Gastroesophageal sphincter (tissue), 3 donors: Measurements from ENCODE around the gene ONECUT2.

ENCODE experiments used
- CTCF ChIP-seq, 4 experiments: fragments of 200-600 bp in 2 of 4; fragments of 450-650 bp in 2 of 4; sonication (generic) in 1 of 4; IDR thresholded peaks; one replicate each; pipeline ENCODE4 v1.5.1; 2017 to 2019; ENCODE audit warnings: antibody characterized with exemption in 4 of 4, mild to moderate bottlenecking in 2 of 4, moderate library complexity in 2 of 4
- EP300 ChIP-seq: sonication (generic); formaldehyde crosslinking; IDR thresholded peaks from one replicate; pipeline ENCODE4 v1.6.1; 2017; ENCODE audit warnings: antibody characterized with exemption, mild to moderate bottlenecking
- POLR2A ChIP-seq, 2 donors: fragments of 450-650 bp; IDR thresholded peaks; one replicate each; pipeline ENCODE4 v1.6.1; 2017; ENCODE audit warnings: antibody characterized with exemption in 2 of 2, mild to moderate bottlenecking in 2 of 2, moderate library complexity in 1 of 2
- POLR2AphosphoS5 ChIP-seq: sonication (generic); formaldehyde crosslinking; IDR thresholded peaks from one replicate; pipeline ENCODE4 v1.6.1; 2017; ENCODE audit warnings: antibody characterized with exemption

- no peak for TF ChIP-seq POLR2A (IDR thresholded peaks at IDR 0.05)
- TF ChIP-seq POLR2AphosphoS5 = no peak
- no peak for TF ChIP-seq CTCF (IDR thresholded peaks at IDR 0.05)
- no peak for TF ChIP-seq EP300
These were observed 8.5 kb downstream of the ONECUT2 start for GRCh38 chr18:57443702-57444101.
